ENCODE results near the gene ADGRG6. TPM values are rescaled to one million over a fixed set of nuclear protein-coding genes. Genes with fewer than 3 reads are reported as not detected.

The ADGRG6 gene
- total and polyA plus RNA-seq, 3 experiments from 2014 or later = 0.35 to 0.97 TPM; not detected in 1

GRCh38 chr6:142406131-142406530 is 104.3 kb downstream of the ADGRG6 start:
- ChIA-PET CTCF (no interaction called here), POLR2A (no interaction called here)
- no peaks in the 10 kb centered on the region for H3K27me3 ChIP-seq (ENCODE audit: insufficient read depth, low read length, poor library complexity, severe bottlenecking)
- H3K36me3 Mint-ChIP-seq = no peaks in the 10 kb centered on the region
- H3K36me3 ChIP-seq (ENCODE audit: insufficient read depth, low read length) = no peaks in the 10 kb centered on the region
- peaks cover 0 to 7% (median 0%) of the 10 kb centered on the region in 3 donors for H3K4me1 Mint-ChIP-seq
- H3K4me1 ChIP-seq (ENCODE audit: insufficient read depth, low read length) = no peaks in the 10 kb centered on the region
- no peak overlapping the region for H3K4me3 ChIP-seq (ENCODE audit: low read length)
- H3K4me3 Mint-ChIP-seq = no peak overlapping the region
- no peaks in the 10 kb centered on the region for H3K9me3 Mint-ChIP-seq
- H3K9me3 ChIP-seq (ENCODE audit: low read length) = no peaks in the 10 kb centered on the region
- H3K27ac ChIP-seq (ENCODE audit: low read depth, low read length) = no peak overlapping the region
- H3K27ac Mint-ChIP-seq = no peak overlapping the region
- DNase-seq = no peak
- peaks cover 2 to 4% of the 10 kb centered on the region in 2 donors for H3K27me3 Mint-ChIP-seq

- no peak overlapping the region for H3K4me3 ChIP-seq (ENCODE audit: low read length)
- no peak for DNase-seq
- H3K27ac ChIP-seq (ENCODE audit: low read depth, low read length) = no peak overlapping the region
- H3K36me3 Mint-ChIP-seq = no peaks in the 10 kb centered on the region
- CTCF ChIA-PET = no interaction called here
- H3K27ac Mint-ChIP-seq = no peak overlapping the region
- POLR2A ChIA-PET = no interaction called here
- H3K27me3 Mint-ChIP-seq = peaks cover 3 to 4% of the 10 kb centered on the region in 2 donors
- no peak overlapping the region for H3K4me3 Mint-ChIP-seq
- peaks cover 0 to 7% (median 0%) of the 10 kb centered on the region in 3 donors for H3K4me1 Mint-ChIP-seq
- no peaks in the 10 kb centered on the region for H3K4me1 ChIP-seq (ENCODE audit: insufficient read depth, low read length)
- H3K9me3 ChIP-seq (ENCODE audit: low read length) = no peaks in the 10 kb centered on the region
- H3K9me3 Mint-ChIP-seq = no peaks in the 10 kb centered on the region
- H3K36me3 ChIP-seq (ENCODE audit: insufficient read depth, low read length) = no peaks in the 10 kb centered on the region
- no peaks in the 10 kb centered on the region for H3K27me3 ChIP-seq (ENCODE audit: insufficient read depth, low read length, poor library complexity, severe bottlenecking)
Measured at GRCh38 chr6:142407685-142408273, 106.0 kb downstream of the ADGRG6 start.

GRCh38 chr6:142408409-142408808 is 106.6 kb downstream of the ADGRG6 start:
- H3K36me3 Mint-ChIP-seq = no peaks in the 10 kb centered on the region
- H3K36me3 ChIP-seq (ENCODE audit: insufficient read depth, low read length) = no peaks in the 10 kb centered on the region
- no peak overlapping the region for H3K4me3 ChIP-seq (ENCODE audit: low read length)
- no peaks in the 10 kb centered on the region for H3K9me3 ChIP-seq (ENCODE audit: low read length)
- H3K27ac ChIP-seq (ENCODE audit: low read depth, low read length) = no peak overlapping the region
- no peak for DNase-seq
- H3K27me3 Mint-ChIP-seq = peaks cover 3 to 4% of the 10 kb centered on the region in 2 donors
- H3K4me3 Mint-ChIP-seq = no peak overlapping the region
- POLR2A ChIA-PET = no interaction called here
- CTCF ChIA-PET = no interaction called here
- H3K27ac Mint-ChIP-seq = no peak overlapping the region
- no peaks in the 10 kb centered on the region for H3K4me1 ChIP-seq (ENCODE audit: insufficient read depth, low read length)
- no peaks in the 10 kb centered on the region for H3K9me3 Mint-ChIP-seq
- H3K4me1 Mint-ChIP-seq = peaks cover 0 to 7% (median 0%) of the 10 kb centered on the region in 3 donors
- no peaks in the 10 kb centered on the region for H3K27me3 ChIP-seq (ENCODE audit: insufficient read depth, low read length, poor library complexity, severe bottlenecking)

DNA sequence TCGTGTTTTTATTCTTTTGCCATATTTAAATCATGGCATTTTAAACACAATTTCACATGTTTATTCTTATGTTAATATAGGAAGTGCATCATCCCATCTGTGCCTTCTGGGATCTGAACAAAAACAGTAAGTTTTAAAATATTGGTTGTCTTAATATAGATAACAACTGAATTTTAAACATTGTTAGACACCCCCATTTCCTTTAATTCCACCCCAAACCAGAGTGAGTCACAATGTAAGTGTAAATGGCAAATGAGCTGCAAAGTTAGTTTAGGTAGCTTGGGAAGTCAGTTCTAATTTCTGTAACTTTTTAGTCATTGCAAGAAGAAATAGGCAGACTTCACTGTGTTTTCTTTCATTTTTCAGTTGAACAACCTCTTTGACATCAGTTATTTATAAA is 108.0 kb downstream of the ADGRG6 start:
- POLR2A ChIA-PET = no interaction called here
- no peaks in the 10 kb centered on the region for H3K27me3 ChIP-seq (ENCODE audit: insufficient read depth, low read length, poor library complexity, severe bottlenecking)
- H3K9me3 Mint-ChIP-seq = no peaks in the 10 kb centered on the region
- no peaks in the 10 kb centered on the region for H3K4me1 ChIP-seq (ENCODE audit: insufficient read depth, low read length)
- H3K27me3 Mint-ChIP-seq = peaks cover 2 to 3% of the 10 kb centered on the region in 2 donors
- no peak overlapping the region for H3K27ac ChIP-seq (ENCODE audit: low read depth, low read length)
- no peak for DNase-seq
- H3K4me1 Mint-ChIP-seq = peaks cover 0 to 7% (median 0%) of the 10 kb centered on the region in 3 donors
- no peak overlapping the region for H3K4me3 ChIP-seq (ENCODE audit: low read length)
- no peaks in the 10 kb centered on the region for H3K36me3 ChIP-seq (ENCODE audit: insufficient read depth, low read length)
- CTCF ChIA-PET = no interaction called here
- no peaks in the 10 kb centered on the region for H3K36me3 Mint-ChIP-seq
- no peaks in the 10 kb centered on the region for H3K9me3 ChIP-seq (ENCODE audit: low read length)
- no peak overlapping the region for H3K27ac Mint-ChIP-seq
- H3K4me3 Mint-ChIP-seq = no peak overlapping the region

GRCh38 chr6:142411145-142411544 is 109.3 kb downstream of the ADGRG6 start:
- POLR2A ChIA-PET = no interaction called here
- DNase-seq = no peak
- Mint-ChIP-seq H3K27me3 (peaks cover 3 to 7% of the 10 kb centered on the region in 2 donors), H3K27ac (no peak overlapping the region), H3K4me1 (peaks cover 0 to 7% (median 0%) of the 10 kb centered on the region in 3 donors), H3K9me3 (no peaks in the 10 kb centered on the region), H3K4me3 (no peak overlapping the region), H3K36me3 (no peaks in the 10 kb centered on the region)
- H3K36me3 ChIP-seq (ENCODE audit: insufficient read depth, low read length) = no peaks in the 10 kb centered on the region
- no peaks in the 10 kb centered on the region for H3K4me1 ChIP-seq (ENCODE audit: insufficient read depth, low read length)
- no peaks in the 10 kb centered on the region for H3K27me3 ChIP-seq (ENCODE audit: insufficient read depth, low read length, poor library complexity, severe bottlenecking)
- H3K27ac ChIP-seq (ENCODE audit: low read depth, low read length) = no peak overlapping the region
- no peak overlapping the region for H3K4me3 ChIP-seq (ENCODE audit: low read length)
- H3K9me3 ChIP-seq (ENCODE audit: low read length) = no peaks in the 10 kb centered on the region
- CTCF ChIA-PET = no interaction called here

DNA sequence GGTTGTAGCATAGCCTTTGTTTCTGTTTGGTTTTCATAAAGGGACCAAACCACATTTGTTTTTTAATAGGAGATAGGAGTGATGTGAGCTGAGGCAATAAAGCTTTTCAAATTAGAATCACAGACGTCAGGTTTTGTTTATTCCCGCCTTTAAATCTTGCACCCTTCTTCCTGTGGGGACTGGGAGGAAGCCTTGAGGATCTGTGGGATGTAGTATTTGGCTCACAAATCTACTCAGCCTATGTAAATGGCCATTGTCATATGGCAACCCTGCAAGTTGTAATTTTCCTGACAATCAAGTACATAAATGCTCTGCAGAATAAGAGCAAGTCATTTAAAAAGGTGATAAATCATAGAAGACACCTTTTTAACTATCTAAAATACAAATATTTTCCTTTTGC is 110.4 kb downstream of the ADGRG6 start:
- H3K36me3 Mint-ChIP-seq = no peaks in the 10 kb centered on the region
- Histone ChIP-seq H3K27me3 (ENCODE audit: insufficient read depth, low read length, poor library complexity, severe bottlenecking) (no peaks in the 10 kb centered on the region), H3K9me3 (ENCODE audit: low read length) (no peaks in the 10 kb centered on the region), H3K27ac (ENCODE audit: low read depth, low read length) (no peak overlapping the region), H3K4me1 (ENCODE audit: insufficient read depth, low read length) (no peaks in the 10 kb centered on the region), H3K4me3 (ENCODE audit: low read length) (no peak overlapping the region), H3K36me3 (ENCODE audit: insufficient read depth, low read length) (no peaks in the 10 kb centered on the region)
- no peaks in the 10 kb centered on the region for H3K9me3 Mint-ChIP-seq
- POLR2A ChIA-PET = no interaction called here
- peaks cover 0 to 7% (median 0%) of the 10 kb centered on the region in 3 donors for H3K4me1 Mint-ChIP-seq
- no peak for DNase-seq
- H3K27me3 Mint-ChIP-seq = peaks cover 5 to 11% of the 10 kb centered on the region in 2 donors
- CTCF ChIA-PET = no interaction called here
- H3K4me3 Mint-ChIP-seq = no peak overlapping the region
- no peak overlapping the region for H3K27ac Mint-ChIP-seq

GRCh38 chr6:142412658-142413057 is 110.9 kb downstream of the ADGRG6 start:
- H3K9me3 ChIP-seq (ENCODE audit: low read length) = no peaks in the 10 kb centered on the region
- no peaks in the 10 kb centered on the region for H3K27me3 ChIP-seq (ENCODE audit: insufficient read depth, low read length, poor library complexity, severe bottlenecking)
- DNase-seq = no peak
- H3K4me3 ChIP-seq (ENCODE audit: low read length) = no peak overlapping the region
- peaks cover 0 to 7% (median 0%) of the 10 kb centered on the region in 3 donors for H3K4me1 Mint-ChIP-seq
- POLR2A ChIA-PET = no interaction called here
- no peak overlapping the region for H3K4me3 Mint-ChIP-seq
- no peak overlapping the region for H3K27ac ChIP-seq (ENCODE audit: low read depth, low read length)
- no peaks in the 10 kb centered on the region for H3K4me1 ChIP-seq (ENCODE audit: insufficient read depth, low read length)
- CTCF ChIA-PET = no interaction called here
- H3K27ac Mint-ChIP-seq = no peak overlapping the region
- no peaks in the 10 kb centered on the region for H3K36me3 Mint-ChIP-seq
- H3K27me3 Mint-ChIP-seq = peaks cover 8 to 15% of the 10 kb centered on the region in 2 donors
- no peaks in the 10 kb centered on the region for H3K9me3 Mint-ChIP-seq
- H3K36me3 ChIP-seq (ENCODE audit: insufficient read depth, low read length) = no peaks in the 10 kb centered on the region

DNA sequence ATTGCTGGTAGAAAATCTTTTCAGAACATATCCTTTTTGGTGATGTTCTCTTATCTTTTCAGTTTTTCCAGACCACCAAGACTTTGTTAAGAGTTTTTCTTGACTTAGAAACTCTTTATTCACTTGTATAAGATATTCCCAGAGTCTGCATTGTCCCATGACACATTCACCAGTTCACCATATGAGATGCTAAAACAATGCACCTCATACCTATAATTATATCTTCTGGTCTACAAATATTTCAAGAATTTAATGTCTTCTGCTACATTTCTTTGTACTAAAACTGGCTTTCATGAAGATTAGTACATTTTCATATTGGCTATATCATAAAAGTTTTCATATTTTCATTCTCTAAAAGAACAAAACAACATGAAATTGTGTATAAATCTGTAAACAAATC is 111.3 kb downstream of the ADGRG6 start:
- Mint-ChIP-seq H3K4me3 (no peak overlapping the region), H3K9me3 (no peaks in the 10 kb centered on the region), H3K36me3 (no peaks in the 10 kb centered on the region), H3K27ac (no peak overlapping the region), H3K4me1 (peaks cover 0 to 4% (median 0%) of the 10 kb centered on the region in 3 donors), H3K27me3 (peaks cover 8 to 16% of the 10 kb centered on the region in 2 donors)
- Histone ChIP-seq H3K27ac (ENCODE audit: low read depth, low read length) (no peak overlapping the region), H3K27me3 (ENCODE audit: insufficient read depth, low read length, poor library complexity, severe bottlenecking) (no peaks in the 10 kb centered on the region), H3K36me3 (ENCODE audit: insufficient read depth, low read length) (no peaks in the 10 kb centered on the region), H3K4me1 (ENCODE audit: insufficient read depth, low read length) (no peaks in the 10 kb centered on the region), H3K9me3 (ENCODE audit: low read length) (no peaks in the 10 kb centered on the region), H3K4me3 (ENCODE audit: low read length) (no peak overlapping the region)
- CTCF ChIA-PET = no interaction called here
- no peak for DNase-seq
- POLR2A ChIA-PET = no interaction called here
